GF-D8 (cell line): Measurements from ENCODE around the gene TUBGCP3.
A peak's percentile ranks its signal among the peaks of the same experiment; 100 is the strongest.
"Not testable (repeated sequence)": the region's sequence is repeated elsewhere in the genome, so short reads cannot be mapped to it uniquely, and the experiment has no call there.

Source experiments
- DNase-seq: peaks from one replicate; lab custom pipeline; 2025; lab: John Stamatoyannopoulos, UW

Gene TUBGCP3

DNA sequence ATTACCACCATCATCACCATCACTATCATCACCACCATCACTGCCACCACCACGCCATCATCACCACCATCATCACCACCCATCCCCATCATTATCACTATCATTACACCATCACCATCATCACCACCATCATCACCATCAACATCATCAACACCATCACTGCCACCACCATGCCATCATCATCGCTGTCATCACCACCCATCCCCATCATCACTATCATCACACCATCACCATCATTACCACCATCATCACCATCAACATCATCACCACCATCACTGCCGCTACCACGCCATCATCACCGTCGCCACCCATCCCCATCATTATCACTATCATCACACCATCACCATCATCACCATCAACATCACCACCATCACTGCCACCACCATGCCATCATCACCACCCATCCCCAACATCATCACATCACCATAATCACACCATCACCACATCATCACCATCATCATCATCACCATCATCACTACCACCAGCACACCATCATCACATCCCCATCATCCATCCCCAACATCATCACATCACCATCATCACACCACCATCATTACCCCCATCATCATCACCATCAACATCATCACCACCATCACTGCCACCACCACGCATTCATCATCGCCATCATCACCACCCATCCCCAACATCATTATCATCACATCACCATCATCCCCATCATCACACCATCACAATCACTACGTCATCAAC is 61.7 kb downstream of the TUBGCP3 start:
- no peak for DNase-seq

DNA sequence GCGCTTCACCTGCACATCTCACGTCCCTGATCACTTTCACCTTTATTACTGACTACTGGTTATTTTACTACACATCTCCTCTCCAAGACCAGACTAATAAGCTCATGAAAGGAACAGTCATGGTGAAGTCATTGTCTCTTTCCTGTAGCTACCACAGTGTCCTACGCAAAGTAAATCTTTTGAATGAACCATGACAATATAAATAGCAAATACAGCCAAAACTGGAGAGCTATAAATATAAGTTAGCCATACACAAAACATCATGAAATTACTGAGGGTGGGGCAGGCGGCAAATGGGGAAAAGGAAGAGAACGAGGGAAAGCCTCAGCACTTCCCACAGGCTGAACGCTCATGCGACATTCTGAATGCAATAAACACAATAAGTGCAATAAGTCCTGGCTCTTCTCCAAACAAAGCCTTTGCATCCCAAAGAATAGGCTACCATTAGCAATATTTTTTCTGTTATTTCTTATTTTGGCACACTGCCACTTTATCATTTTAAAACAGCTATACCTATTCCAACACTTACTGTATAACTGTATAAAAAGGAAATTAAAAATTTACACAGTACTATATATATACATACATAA is 62.5 kb downstream of the TUBGCP3 start:
- DNase-seq: no peak

DNA sequence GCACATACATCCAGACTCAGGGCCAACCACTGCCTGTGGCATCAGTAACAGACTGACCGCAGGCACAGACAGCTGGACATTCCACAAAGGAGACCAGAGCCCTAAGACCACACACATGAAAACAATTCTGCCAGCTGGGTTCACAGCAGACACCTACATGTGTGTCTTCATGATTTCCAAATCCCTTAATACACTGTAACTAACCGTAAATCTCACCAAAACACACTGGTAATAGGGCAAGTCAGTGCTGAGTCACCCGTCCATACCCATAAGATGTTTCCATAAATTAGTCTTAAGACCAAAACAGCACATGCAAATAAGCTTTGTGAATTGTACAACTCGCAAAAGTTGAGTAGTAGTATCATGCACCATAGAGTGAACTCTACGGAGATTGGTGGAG is 65.4 kb downstream of the TUBGCP3 start:
- no peak for DNase-seq

DNA sequence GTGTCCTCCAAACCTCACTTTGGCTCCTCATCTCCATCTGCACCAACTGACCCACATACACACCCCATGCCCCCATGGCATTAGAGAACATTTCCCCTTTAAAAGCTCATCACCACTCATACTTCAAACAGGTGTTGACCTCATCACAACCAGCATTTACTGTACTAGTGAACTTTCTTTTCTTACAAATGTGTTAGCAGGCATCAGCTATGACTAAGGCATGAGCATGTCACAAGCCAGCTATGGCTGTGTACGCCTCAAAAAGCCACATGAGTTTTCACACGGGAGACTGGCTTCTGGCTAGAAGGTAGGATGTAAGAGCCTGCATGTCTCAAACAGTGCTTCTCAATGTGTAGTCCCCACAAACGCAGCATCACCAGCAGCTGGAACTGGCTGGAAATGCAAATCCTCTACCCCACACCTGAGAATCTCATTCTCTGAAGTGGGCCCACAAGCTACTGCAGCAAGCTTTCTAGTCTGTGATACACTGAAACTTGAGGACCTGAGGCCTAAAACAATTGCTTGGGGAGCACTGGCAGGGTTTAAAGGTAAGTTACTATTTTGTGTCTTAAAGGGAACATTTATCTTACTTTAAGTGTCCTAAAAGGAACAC is 66.8 kb downstream of the TUBGCP3 start:
- no peak for DNase-seq

DNA sequence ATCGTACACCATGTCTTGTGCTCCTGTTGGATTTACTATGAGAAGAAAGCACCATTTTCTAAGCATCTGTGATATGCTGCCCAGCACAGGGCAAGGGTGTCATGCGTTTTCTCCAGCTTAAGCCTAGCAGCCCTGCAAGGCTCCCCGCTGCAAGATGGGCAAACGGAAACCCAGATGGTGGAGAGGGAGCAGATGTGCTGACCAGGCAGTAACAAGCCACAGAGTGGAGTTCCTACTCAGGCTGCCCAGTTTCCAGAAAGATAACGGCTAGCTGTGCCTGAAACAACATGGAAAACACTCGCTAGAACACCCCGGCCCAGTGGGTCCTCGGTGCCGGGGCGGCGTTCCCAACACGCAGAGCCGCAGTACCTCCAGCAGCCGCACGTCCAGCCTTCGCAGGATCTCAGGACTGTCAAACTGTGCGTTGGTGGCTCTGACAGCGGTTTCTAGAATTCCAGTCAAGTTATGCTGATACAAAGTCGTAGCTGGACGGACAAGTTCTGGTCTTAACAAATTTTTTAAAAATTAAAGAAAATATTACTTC is 68.4 kb downstream of the TUBGCP3 start:
- DNase-seq: no peak

DNA sequence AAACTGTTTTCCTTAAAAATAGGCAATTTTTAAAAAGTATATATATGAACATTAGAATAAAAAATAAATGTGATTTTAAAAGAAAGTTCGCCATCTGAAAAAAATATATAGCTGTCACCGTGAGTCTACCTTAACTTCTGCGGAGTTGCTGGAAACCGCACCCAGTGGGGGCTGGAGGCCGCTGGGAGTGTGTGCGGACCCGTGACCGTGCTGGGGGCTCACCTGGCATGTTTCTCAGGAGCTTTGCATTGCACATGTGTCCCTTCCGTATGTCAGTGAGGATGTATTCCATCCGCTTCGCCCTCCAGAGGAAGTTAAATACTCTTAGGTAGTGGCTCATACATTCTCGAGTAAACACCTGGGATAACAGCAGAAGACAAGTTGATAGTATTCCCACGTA is 71.7 kb downstream of the TUBGCP3 start:
- DNase-seq: no peak

DNA sequence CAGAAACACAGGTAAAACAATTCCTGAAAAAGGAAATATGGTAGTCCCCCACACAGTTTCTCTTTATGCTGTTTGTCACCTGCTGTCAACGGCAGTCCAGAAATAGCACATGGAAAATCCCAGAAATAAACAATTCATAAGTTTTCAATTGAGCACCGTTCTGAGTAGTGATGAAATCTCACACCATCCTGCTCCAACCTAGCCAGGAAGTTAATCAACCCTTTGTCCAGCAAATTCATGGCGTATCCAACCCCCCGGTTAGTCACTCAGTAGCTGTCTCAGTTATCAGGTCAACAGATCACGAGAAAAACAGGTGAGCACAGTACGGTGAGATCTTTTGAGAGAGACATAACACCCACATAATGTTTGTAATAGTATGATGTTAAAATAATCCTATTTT is 74.2 kb downstream of the TUBGCP3 start:
- no peak for DNase-seq

DNA sequence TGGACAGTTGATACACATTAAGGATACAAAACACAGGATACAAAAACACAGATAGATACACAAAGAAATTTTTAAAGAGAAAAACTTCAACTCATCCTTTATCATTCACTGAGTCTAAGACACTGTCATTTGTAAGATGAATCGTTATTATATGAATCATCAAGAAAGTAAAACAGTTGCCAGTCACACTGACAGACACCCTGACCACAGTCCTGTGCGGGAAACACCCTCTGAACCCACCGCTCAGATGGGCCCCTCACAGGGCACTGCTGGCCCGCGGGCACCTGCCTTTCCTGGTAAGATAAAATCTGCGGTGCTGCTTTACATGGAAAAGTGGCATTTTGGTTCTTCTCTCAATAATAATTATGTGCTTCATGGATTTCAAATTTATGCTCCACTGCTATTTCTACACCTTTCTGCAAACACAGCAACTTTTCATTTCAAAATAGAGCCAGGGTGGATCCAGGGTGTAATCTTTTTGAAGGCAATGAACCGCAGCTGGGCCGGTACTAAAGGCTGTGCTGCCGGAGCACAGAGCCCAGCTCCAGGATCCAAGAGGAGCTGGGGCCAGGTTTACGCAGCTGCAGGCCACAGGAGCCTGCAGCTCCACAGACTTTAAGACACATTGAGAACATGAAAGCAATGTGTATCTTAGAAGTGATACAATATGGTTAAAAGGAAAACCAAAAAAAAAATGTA is 76.8 kb downstream of the TUBGCP3 start:
- DNase-seq: no peak

DNA sequence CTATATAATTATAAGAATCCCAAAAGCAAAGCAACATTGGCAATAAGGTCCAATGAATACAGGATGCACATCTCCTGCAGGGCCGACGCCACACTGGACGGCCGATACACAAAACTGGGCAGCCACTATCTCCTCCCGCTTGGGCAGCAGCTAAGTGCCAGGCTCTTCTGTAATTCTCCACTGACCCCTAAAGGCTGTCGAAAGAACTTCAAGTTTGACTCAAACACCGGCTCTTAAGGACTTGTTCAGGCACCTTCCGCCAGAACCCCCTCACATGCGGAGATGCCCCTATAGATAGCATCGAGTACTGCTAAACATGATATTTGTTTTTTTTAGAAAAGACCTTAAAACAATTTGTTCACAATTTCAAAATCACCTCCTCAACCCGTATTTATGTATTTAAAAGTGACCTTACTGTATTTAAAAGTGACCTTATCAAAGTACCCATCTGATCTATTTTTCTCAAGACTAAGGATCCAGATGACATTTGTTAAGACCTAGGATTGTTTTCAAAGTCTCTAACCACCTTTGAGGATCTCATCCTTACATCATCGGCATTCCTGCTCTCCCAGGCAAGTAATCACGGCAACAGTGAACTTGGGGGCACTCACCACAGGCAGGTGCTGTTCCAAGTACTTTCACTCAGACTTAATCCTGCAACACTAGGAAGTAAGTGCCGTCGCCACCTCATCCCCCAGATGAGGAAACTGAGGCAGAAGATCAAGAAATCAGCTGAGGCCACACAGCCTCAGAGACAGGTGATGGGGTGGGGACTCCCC is 77.8 kb downstream of the TUBGCP3 start:
- DNase-seq: peak; percentile 9

DNA sequence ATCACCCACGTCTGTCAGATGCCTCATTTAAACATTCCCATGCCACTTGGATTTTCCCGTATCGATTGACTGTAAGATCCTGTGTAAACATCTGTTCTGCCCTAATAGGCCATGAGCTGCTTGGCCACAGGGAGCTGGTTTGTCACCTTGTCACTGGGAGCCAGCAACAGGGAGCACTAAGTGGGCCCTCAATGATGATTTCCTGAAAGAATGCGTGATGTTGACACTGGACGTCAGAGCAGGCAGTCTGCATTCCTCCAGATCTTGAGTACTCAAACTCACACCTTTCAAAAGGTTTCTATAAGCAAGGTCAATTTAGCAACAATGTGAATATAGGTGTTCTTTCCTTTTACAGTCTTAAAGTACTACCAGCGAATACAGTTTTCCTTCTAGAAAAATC is 78.8 kb downstream of the TUBGCP3 start:
- no peak for DNase-seq

DNA sequence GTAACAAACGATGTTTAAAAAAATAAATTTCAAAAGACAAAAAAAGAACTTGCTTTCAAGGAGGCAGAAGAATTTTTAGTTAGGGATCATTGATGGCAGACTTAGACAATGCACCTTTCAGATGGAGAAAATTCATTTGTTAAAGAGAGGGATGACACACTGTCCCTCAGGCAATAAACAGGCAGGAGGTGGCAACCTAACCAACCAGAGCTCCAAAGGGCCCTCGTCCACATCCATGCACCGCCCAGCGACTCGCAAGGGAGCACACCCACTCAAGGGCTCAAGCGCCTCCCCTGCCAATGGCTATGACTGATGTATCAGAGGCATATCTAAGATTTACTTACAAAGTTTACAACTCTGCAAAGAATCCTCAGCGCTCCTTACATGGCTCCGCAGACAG is 81.9 kb downstream of the TUBGCP3 start:
- no peak for DNase-seq

DNA sequence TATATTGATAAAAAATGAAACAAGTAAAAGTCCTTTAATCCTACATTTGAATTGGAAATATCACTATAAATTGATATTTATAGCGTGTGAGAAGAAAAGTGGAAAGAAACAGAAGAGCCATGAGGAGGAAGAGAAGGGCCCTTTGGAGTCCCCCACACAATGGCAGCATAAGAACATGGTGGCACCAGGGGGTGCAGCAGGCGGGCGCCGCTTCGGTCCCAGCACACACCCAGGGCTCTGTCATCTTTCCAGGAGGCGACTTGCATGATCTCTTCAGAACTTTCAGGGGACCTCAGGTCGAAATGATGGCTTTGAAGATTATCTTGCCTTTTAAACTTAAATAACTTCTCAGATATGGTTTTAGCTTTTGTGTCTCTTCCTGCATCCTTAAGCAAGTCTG is 91.8 kb downstream of the TUBGCP3 start:
- no peak for DNase-seq

DNA sequence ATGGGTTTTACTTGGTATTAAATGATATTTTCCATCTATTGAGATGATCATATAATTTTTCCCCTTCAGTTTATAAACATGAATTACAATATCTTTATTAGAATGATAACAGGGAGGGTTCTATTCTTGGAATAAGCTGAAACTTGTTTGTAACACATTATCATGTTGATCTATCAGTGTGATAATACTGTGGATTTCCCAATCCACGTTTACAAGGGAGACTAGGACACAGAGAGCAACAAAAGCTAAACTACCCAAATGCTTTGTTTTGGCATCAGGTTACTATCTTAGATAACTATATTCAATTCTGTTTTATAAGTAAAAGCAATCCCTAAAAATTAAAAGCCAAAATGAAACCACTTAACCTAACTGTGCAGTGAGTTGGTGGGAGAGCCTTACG is 92.5 kb downstream of the TUBGCP3 start:
- no peak for DNase-seq

DNA sequence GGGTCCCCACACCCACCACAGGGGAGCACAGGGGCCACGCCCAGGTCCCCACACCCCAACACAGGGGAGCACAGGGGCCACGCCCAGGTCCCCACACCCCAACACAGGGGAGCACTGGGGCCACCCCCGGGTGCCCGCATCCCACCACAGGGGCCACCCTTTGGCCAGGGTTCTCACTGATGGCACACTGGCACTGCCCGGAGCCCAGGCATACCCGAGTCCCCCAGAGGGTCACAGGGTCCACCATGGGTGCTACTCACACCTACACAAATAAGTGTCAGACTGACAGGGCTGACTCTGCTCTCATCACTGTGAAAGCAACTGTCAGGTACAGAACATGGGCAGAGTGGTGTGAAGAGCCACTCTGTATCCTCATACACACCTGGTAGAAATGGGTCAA is 98.8 kb downstream of the TUBGCP3 start:
- no peak for DNase-seq

DNA sequence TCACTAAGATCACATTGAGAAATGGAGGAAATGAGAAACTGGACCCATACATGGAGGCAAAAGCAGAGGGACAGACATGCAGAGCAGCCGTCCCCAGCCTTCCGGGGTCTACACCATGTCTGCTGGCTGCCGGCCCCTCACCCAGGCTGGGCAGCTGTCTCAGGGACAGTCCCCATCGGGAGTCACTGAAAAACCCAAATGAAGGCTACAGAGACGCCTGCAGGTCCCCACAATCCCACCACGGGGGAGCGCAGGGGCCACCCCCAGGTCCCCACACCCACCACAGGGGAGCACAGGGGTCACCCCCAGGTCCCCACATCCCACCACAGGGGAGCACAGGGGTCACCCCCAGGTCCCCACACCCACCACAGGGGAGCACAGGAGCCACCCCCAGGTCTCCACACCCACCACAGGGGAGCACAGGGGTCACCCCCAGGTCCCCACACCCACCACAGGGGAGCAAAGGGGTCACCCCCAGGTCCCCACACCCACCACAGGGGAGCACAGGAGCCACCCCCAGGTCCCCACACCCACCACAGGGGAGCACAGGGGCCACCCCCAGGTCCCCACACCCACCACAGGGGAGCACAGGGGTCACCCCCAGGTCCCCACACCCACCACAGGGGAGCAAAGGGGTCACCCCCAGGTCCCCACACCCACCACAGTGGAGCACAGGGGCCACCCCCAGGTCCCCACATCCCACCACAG is 99.5 kb downstream of the TUBGCP3 start:
- not testable (repeated sequence) for DNase-seq

DNA sequence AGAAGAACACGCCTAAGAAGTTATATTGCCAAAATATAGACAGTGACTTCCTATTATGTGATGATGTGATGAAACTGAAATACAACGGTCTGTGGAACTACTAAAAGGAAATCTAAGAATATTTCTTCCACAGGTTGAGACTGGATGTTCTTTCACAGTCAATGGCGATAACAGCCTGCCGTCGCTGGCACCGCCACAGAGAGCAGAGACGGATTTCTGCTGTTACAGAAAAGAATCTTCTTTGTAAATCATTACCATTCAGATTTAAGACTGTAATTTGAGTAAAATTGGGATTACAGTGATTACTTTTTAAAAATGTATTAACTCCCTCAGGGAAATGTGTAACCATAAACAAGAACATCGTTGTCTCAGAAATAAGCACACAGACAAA is 100.8 kb downstream of the TUBGCP3 start:
- DNase-seq: no peak

DNA sequence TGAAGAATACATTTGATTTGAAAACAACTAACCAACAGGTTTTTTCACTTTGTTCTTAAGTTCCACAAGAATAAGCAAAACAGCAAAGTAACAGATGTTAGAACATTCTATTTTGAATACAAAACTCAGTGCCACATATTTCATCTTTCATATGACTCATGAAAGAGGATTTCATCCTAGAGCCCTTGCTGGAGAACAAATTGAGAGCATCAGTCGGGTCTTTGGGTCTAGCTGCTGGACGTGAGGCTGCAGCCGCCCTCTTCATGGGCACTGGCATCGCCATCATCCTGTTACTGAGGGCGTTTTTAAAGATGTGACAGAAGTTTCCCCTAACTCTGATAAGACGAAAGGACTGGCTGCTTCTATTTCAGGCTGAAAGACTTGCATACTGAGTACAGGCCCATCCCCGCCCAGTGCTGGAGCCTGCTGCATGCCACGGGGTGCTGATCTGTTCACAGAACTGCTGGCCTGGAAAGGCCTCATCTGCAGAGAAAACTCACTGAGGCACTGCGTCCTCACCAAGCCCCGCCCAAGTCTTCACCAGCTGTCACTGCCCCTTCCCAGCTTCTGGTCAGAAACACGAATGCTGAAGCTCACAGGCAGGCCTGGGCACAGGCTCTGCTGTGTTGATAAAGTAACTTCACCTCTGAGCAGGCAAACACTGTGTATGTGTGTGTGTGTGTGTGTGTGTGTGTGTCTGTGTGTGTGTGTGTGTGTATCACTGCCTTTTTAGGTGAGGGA is 101.4 kb downstream of the TUBGCP3 start:
- DNase-seq: no peak

DNA sequence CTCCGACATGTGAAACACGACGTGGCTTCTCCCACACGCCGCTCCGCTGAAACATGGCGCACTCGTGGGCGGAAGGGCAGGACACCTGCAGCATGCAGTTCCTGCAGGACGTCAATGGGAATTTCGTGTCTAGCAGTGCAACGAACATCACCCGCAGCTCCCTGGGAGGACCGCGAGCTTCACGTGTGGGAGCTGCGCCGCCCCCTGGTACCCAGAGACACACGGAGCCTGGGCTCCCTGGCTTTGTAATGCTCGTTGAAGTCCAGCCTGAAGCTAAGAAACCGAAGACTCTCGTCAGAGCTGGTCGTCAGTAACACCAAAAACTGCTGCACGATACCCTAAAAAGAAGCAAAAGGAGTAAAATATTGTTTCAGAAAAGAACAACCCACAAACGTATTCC is 102.1 kb downstream of the TUBGCP3 start:
- not testable (repeated sequence) for DNase-seq

DNA sequence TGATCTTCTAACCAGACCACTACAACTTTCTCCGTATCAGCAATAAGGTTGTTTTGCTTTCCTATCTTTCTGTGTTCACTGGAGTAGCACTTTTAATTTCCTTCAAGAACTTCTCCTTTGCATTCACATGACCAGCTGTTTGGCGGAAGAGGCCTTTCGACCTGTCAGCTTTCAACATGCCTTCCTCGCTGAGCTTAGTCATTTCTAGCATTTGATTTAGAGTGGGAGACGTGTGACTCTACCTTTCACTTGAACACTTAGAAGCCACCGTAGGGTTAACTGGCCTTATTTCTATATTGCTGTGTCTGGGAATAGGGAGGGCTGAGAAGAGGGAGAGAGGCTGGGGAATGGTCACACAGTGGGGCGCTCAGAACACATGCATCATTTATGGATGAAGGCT is 104.7 kb downstream of the TUBGCP3 start:
- DNase-seq: no peak

DNA sequence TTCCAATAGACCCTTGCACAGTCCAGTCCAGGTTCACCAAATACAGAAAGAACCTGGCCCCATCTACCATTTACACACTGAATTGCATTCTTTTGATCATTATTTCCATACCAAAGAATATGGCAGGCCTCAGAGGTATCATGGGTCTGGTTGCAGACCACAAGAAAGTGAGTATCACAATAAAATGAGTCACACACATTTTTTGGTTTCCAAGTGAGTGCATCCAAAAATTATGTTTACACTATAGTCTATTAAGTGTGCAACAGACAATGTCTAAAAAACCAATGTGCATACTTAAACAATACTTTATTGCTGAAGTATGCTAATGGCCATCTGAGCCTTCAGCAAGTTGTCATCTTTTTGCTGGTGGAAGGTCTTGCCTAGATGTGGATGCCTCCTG is 106.5 kb downstream of the TUBGCP3 start:
- no peak for DNase-seq

DNA sequence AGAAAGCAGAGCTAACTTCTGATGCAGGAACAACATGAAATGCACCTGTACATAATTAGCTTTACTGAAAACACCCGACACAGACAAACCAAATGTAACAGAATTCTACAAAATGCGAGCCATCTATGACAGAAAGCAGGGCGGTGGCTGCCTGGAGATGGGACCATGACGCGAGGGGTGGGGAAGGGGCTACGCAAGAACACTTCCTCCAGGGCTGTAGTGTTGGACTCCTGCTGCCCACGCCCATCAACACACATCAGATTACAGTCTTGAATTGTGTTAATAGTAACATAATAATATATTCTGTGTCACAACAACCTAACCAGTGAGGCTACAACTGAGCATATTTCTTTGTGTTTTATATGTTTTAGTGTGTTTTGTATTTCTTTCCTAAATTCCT is 108.6 kb downstream of the TUBGCP3 start:
- no peak for DNase-seq
